Spleen (tissue), 11 donors: Measurements from ENCODE around the gene DUX4. TPM values are rescaled to one million over a fixed set of nuclear protein-coding genes. Genes with fewer than 3 reads are reported as not detected.

Experiments used
- polyA plus RNA-seq, 3 donors: library from polyadenylated mRNA; stranded (reverse); fragments of 200-250 nt; gene quantifications; one replicate each; pipeline ENCODE4 v1.2.1, GENCODE V29; 2013
- small RNA-seq, 4 donors: library from RNA; depleted of rRNA; stranded (forward); fragments of <200 nt; gene quantifications; one replicate each; pipeline ENCODE3, GENCODE V24; 2016
- total RNA-seq, 7 donors: library from RNA; depleted of rRNA in 3 of 7; stranded (reverse); fragments of >200 nt in 3 of 7; fragmentation: NEBNext Ultra II Directional in 4 of 7; extraction: Animal tissue kit (Norgen Biotek cat#: 25700) in 4 of 7; gene quantifications; one replicate each; pipeline versions ENCODE4 v1.1.0 to v1.2.1, GENCODE V29; 2016 to 2021
- donor health status: healthy with polysubstance abuse.
- donor health status: DM: no; HTN: no; CAD: no; lungs with moderate emphysema.
- donor health status: DM: no; HTN: no; CAD: no.
- donor health status: Bipolar disorder and iron deficiency.
- donor health status: healthy.
- donor health status: DM: no; HTN: no; CAD: no.
- donor health status: DM: yes; HTN: yes; CAD: no.

DUX4 gene
- total and polyA plus RNA-seq, 10 donors = not detected

Small RNAs within 50 kb of the gene (small RNA-seq; reads per million reads assigned to genes)
- 0 reads per million in 4 donors for gene AC215524.1

Other genes with a start within 250 kb of the DUX4 start
- 10 to 100 TPM; 34.2 to 45.9 (median 41.2) TPM for gene FRG1, start 232.9 kb upstream of the DUX4 start, total RNA-seq
- gene FRG1, start 232.9 kb upstream of the DUX4 start, polyA plus RNA-seq = 10 to 100 TPM; 36.2 to 55.3 (median 44.4) TPM
- gene FRG2, start 146.5 kb upstream of the DUX4 start, total RNA-seq = not detected
- not detected for gene FRG2, start 146.5 kb upstream of the DUX4 start, polyA plus RNA-seq
- gene DBET, start 109.3 kb upstream of the DUX4 start, total RNA-seq = not detected
- gene DBET, start 109.3 kb upstream of the DUX4 start, polyA plus RNA-seq = not detected